ENCODE measurements around the gene ANAPC2.

The ANAPC2 gene, protein sequence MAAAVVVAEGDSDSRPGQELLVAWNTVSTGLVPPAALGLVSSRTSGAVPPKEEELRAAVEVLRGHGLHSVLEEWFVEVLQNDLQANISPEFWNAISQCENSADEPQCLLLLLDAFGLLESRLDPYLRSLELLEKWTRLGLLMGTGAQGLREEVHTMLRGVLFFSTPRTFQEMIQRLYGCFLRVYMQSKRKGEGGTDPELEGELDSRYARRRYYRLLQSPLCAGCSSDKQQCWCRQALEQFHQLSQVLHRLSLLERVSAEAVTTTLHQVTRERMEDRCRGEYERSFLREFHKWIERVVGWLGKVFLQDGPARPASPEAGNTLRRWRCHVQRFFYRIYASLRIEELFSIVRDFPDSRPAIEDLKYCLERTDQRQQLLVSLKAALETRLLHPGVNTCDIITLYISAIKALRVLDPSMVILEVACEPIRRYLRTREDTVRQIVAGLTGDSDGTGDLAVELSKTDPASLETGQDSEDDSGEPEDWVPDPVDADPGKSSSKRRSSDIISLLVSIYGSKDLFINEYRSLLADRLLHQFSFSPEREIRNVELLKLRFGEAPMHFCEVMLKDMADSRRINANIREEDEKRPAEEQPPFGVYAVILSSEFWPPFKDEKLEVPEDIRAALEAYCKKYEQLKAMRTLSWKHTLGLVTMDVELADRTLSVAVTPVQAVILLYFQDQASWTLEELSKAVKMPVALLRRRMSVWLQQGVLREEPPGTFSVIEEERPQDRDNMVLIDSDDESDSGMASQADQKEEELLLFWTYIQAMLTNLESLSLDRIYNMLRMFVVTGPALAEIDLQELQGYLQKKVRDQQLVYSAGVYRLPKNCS

DNA sequence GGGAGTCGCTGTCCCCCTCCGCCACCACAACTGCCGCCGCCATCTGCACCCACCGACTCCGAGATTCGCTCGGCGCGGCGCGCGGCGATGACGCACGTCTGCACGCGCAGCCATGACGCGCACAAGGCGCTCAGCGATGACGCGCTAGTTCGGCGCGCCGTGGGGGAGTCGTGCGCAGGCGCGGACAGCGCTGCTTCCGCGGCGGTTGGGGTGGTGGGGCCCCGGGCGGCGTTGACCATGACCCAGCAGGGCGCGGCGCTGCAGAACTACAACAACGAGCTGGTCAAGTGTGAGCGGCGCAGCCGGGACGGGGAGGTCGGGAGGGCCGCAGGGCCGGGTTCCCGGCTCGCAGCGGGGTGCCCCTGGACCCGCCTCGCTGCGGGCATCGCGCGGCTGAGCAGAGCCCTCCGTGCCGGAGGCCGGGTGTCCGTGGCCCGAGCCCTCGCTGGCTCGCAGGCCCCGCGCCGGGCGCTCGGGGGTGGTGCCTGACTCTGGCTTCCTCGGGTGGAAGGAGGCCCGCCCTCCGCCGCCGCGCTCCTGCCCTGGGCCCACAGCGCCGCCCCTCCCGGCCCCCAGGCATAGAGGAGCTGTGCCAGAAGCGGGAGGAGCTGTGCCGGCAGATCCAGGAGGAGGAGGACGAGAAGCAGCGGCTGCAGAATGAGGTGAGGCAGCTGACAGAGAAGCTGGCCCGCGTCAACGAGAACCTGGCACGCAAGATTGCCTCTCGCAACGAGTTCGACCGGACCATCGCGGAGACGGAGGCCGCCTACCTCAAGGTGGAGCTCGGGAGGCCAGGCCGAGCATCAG, at the start of gene ANAPC2, which contains the start of gene SSNA1:
TSS of gene ANAPC2 (minus strand) at position 71 of the 807 bp plus-strand sequence. CDS start at position 43, 28 bp downstream.
TSS of gene SSNA1 (plus strand) at position 187 of the 807 bp plus-strand sequence. CDS start at position 238, 51 bp downstream.
- FAIRE-seq, result no peak

DNA sequence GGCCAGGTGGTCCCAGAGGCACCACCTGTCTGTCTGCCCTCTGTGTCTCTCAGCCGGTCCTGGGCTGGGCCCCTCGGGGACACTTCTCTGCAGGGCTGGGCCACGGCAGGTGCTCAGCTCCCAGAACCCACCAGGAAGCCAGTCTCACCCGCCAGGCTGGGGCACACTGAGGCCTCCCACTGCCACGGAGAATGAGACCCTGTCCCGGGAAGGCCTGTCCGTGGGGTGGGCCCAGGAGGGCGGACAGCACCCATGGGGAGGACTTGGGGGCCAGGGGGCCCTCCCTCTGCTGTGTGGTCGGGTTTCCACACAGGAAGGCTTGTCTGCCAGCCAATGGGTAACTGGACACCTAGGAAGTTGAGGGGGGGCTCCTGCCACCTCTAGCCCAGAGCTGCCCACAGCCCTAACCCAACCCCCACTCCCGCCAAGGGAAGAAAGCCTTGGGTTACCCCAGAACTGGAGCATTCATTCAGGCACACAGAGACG, 48.6 kb upstream of the ANAPC2 start:
- no peak for FAIRE-seq

DNA sequence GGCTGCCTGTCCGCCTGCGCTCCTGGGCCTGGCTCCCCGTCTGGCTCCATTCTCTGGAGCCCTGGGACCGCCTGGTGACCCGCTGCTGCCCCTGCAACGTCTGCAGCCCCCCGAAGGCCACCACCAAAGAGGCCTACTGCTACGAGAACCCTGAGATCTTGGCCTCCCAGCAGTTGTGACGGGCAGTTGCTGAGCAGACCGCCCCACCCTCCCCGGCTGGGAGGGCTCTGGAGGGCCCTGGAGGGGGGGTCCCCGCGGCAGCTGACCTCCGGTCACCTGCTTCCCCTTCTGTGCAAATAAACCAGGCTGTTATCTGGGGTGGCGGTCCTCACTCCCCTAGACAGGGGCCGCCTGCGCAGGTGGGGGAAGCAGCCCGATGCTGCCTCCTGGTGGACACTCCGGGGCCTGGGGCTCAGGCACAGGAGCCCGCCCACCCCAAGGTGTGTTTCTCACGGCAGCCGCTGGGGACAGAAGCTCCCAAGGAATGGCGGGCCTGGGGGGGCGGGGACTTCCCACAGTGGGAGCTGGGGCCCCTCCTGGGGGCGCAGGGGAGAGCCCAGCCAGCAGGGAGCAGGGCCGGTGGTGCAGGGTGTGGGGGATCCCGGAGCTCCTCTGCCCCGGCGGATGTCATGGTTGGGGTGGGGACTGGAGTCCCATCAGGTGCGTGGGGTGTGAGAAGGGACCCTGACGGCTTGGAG, 48.0 kb upstream of the ANAPC2 start:
- no peak for FAIRE-seq

DNA sequence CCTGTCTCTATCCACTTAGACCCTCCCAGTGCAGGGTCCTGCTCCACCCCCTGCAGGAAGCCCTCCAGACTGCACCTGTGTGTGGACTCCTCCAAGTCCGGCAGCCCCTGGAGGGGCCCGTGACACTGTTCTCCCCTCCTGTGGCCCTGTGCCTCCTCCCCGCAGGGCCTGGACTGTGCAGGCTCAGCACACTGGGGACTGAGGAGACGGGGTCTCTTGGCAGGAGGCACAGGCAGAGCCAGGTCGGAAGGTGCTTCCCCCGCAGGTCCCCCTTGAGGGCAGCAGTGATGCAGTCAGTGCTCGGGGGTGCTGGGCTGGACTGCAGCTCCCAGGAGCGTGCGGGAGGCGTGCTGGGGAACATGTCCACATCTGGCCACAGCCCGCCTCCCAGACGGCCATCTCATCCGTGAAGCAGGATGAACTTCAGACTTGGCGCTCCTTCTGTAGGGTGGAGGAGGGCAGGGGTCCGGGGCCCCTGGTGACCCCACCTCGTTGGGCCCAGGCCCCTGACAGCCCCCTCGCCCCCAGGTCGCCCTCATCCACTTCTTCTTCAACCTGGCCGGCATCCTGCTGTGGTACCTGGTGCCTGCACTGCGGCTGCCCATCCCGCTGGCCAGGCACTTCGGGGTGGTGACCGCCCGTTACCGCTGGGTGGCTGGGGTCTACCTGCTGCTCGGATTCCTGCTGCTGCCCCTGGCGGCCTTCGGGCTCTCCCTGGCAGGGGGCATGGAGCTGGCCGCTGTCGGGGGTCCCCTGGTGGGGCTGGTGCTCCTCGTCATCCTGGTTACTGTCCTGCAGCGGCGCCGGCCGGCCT, 47.3 kb upstream of the ANAPC2 start:
- no peak for FAIRE-seq

DNA sequence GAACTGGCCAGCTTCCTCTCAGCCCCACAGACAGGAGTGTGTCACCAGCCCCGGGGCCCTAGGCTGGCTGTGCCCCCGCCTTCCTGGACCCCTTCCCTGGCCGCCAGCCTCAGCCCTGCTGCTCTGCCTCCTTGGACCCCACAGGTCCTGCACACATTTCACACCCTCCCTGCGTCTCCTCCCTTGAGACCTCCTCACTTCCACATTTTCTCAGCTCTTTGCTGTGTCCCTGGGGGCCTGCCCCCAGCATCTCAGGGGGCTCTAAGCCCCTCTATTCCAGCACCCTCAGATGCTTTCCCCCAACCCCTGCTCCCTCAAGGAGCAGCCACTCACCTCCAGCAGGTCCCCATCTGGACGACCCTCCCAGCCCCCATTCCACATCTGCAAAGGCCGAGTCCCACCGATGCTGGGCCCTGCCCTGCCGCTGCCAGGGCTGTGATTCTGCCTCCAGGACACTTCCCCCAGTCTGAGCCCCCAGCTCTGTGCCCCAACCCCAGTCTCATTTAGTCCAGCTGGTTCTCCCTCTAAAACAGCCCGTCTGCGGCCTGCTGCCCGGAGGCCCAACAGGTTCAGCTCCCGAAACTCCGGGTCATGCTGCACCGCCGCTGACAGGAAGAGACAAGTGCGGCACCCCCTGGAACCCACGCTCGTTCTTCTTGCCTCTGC, 46.5 kb upstream of the ANAPC2 start:
- no peak for FAIRE-seq

DNA sequence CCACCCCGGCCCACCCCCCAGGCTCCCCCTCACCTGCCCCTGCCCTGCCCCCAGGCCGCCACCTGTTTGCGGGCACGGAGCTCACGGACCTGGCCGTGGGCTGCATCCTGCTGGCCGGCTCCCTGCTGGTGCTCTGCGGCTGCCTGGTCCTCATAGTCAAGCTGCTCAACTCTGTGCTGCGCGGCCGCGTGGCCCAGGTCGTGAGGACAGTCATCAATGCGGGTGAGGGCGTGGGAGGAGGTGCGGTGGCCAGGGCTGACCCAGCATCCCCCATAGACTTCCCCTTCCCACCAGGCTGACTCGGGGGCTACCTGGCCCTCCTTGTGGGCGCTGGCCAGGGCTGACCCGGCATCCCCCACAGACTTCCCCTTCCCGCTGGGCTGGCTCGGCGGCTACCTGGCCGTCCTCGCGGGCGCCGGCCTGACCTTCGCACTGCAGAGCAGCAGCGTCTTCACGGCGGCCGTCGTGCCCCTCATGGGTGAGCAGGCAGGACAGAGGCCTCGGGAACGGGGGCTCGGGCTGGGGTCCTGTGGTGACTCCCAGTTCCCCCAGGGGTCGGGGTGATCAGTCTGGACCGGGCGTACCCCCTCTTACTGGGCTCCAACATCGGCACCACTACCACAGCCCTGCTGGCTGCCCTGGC, 45.8 kb upstream of the ANAPC2 start:
- no peak for FAIRE-seq

DNA sequence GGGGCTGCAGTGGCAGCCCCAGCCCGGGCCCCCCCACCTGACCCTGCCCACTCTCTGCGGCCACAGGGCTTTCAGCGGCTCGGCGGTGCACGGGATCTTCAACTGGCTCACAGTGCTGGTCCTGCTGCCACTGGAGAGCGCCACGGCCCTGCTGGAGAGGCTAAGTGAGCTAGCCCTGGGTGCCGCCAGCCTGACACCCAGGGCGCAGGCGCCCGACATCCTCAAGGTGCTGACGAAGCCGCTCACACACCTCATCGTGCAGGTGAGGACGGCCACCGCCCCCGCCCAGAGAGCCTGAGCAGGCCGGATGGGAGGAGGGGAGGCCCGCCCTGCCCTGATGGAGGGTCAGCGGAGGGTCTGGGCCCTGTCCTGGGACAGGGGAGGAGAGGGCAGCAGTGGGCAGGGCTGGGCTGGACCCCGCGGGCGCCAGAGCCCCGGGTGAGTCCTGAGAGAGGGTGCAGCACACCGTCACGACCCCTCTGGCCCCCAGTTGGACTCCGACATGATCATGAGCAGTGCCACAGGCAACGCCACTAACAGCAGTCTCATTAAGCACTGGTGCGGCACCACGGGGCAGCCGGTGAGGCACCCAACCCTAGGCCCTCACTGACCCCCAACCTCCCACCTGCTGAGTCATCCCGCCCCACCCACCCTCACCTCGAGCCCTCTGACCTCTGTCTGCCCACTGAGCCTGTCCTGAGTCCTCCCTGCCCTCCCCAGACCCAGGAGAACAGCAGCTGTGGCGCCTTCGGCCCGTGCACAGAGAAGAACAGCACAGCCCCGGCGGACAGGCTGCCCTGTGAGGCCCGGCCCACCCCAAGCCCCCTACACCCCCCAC, 45.0 kb upstream of the ANAPC2 start:
- no peak for FAIRE-seq

DNA sequence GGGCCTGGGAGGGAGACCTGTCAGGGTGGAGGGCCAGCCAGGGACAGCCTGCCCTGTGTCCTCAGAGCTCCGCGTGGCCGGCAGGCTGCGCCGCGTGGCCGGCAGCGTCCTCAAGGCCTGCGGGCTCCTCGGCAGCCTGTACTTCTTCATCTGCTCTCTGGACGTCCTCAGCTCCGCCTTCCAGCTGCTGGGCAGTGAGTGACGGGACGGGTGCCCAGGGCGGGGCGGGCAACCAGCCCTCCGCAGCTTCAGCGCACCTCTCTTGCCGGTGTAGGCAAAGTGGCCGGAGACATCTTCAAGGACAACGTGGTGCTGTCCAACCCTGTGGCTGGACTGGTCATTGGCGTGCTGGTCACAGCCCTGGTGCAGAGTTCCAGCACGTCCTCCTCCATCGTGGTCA, 44.1 kb upstream of the ANAPC2 start:
- FAIRE-seq, result no peak

DNA sequence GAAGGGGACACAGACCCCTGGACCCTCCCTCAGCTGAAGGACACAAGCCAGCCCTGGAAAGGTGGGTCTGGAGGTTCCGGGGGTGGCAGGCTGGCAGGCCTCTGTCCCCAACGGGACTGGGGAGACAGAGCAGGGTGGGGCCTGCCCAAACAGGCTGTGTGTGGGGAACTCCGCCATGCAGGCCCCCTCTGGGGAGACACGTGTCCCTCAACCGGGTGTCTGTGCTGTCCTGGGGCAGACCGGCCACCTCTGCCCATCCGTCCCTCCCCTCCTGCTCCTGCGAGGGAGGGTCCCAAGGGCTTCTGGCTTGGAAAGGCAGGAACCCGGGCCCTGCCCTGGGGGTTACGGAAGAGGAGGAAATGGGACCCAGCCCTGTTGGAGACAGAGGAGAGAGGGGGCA, 43.7 kb upstream of the ANAPC2 start:
- no peak for FAIRE-seq

DNA sequence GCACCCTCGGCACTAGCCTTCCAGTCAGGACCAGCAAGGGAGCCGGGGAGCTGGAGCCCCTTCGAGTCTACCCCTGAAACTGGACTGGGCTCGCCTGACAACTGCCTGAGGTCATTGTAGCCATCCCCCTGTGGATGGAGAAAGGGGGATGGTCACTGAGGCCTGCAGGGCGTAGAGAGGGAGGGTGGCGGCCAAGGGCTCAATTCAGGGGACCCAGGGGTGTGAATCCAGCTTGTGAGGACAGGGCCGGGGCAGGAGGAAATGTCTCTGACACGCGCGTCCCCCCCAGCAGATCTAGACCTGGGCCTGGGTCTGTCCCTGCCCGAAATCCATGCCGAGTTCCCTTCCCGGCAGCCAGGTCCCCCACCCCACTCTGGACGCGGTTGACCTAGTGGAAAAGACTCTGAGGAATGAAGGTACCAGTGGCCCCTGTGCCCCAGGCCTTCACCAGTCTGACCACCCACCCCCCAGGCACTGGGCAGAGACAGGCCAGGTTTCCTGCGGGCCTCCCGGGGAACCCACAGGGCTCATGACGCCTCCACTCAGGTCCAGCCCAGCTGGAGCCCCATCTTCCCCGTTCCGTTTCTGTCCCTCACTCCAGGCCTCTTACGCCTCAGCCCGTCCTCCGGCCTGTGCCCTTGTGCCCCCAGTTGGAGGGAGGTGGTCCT, 43.1 kb upstream of the ANAPC2 start:
- no peak for FAIRE-seq

DNA sequence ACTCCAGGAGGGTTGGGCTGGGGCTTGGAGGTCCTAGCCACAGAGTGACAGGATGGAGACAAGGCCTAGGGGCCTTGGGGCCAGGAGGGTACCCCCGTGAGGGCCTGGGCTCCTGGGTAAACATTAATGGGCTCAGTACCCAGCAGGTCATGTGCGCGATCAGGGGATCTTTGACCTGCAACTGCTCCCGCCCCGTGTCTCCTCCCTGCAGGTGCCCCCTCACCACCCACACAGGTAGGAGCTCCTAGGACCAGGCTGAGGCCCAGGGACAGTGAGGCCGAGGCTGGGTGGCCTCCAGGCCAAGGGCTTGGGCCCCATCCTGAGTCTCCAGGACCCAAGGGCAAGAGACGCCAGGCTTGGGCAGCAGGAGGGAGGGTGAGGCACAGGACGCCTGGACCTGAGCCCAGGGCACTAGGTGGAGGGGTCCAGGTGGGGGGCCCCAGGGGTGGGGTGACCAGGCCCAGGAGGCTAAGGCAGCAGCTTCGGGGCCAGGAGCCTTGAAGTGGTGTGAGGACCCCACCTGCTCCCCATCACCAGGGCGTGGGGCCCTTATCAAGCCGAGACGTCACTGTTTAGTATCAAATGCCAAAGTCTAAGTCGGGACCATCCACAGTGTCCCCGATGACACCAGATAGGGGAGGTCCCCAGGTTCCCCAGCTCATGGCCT, 42.5 kb upstream of the ANAPC2 start, which contains the start of gene SLC34A3:
TSS of gene SLC34A3 (plus strand) at position 197 of the 667 bp plus-strand sequence. CDS start 802 bp downstream, outside the sequence.
- FAIRE-seq, result no peak

DNA sequence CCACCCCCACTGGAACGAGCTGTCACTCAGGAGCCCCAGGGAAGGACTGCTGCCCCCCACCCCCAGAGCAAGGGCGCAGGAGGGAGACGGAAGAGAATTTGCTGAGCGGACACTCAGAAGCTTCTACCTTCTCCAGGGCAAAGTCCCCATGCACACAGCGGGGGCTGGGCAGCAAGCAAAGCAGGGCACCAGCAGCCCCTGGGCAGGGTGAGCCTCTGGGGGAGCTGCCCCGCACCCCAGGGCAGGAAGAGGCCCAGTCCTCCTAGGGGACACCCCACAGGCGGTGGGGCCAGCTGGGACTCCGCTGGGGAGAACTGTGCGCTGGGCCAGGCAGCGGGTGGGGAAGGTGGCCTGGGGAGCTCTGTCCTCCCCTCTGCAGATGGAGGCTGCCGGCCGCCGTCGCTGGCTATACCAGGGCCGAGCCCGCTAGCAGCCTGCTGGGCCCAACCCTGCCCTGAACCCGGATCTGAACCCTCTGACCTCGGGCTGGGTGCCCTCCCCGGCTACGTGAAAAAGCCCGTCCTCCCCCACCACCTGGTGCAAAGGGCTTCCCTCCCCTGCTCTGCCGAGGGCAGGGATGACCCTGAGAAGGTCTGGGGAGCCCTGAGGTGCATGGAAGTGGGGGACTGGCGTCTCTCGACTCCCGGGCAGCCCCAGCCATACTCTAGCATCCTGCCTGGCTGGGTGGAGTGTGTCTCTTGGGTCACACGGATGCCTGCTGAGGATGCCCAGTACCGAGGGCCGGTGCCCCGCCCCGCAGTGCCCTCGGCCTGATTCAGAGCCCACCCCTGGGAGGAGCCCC, 41.7 kb upstream of the ANAPC2 start:
- no peak for FAIRE-seq

DNA sequence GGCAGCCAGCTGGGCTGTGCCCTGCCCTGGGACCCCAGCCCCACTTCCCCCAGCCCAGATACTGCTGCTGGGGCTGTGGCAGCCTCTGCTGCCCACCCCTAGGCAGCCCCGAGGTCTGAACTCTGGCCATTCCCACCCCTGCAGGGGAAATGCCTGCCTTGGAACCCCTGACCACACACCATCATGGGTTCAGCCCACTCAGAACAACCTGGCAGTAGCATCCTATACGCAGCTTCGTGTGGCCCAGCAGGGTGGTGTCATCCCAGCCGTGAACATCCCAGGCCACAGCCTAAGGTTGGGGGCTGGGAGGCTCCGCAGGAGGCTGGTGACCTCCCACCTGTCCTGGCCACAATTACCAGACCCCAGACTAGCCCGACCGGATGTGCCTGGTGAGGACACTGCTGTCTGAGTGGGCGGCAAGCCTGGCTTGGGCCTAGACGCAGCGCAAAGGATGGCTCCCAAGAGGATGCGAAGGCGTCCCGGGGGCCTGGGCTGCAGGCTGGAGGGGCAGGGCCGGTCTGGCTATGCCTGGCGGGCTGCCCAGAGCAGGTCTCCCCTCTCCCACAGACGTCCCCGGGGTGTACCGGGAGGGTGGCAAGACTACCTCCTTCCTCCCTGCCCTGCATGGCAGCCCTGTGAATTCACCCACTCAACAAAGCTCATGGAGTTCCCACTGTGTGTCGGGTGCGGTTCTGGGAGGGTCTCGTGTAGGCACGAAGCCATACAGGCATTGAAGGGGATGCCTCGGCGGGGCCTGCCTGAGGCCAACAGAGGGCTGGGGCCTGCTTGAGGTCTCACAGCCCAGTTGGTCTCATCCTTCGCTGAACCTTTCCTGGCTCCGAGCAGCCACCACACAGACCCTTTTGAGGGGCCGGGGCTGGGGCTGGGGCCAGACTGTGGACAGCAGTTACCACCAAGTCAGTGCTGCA, 40.9 kb upstream of the ANAPC2 start:
- FAIRE-seq, result no peak

DNA sequence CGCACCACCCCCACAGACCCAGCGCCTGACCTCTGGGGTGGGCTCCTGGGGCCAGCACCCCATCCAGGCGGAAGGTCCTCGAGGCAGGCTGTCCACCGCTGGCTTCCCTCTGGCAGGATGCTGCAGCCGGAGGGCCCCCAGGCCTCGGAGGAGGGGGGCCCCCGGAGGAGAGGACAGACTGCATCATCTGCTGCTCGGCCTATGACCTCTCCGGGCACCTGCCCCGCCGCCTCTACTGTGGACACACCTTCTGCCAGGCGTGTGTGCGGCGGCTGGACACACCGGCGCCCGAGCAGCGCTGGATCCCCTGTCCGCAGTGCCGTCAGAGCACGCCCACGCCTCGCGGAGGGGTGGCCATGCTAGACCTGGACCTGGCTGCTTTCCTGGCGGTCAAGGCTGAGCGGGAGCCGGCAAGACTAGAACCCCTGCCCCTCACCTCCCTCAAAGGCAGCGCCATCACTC, 40.2 kb upstream of the ANAPC2 start:
- FAIRE-seq, result no peak

DNA sequence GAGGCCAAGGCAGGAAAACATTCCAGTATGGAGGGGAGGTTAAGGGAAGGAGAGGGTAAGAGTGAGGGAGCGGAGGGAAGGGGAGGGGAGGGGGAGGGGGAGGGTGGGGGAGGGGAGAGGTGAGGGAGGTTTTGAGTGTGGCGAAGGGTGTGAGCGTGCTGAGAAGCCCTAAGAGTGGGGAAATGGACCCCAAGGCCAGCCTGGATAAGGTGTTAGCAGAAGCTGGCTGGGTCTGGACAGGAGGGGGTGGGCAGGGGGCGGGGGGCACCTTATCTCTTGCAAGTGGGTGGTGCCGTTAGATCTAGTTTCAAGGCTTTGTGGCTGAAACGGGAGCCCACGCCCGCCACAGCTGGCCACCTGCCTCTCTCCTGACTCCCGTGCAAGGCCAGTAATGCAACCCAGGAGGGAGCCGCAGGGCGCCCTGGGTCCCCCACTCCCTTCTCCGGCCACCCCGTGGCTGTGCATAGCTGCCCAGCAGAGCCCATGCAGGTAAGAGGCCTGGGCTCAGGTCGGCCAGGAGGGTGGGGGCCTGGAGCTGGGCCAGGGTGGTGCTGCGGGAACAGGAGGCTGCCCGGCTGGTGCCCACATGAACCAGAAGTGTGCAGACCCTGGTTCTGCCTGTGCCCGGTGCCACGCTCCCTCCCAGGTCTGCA, 39.6 kb upstream of the ANAPC2 start:
- FAIRE-seq, result no peak

Data from TTC549 (cell line).